TTC549 (cell line): ENCODE measurements around the gene SLC48A1.

Source experiments
- FAIRE-seq: peaks from 2 replicates; lab custom pipeline; 2012; peaks lifted over from hg19 to GRCh38; lab: Jason Lieb, UNC

SLC48A1 gene

DNA sequence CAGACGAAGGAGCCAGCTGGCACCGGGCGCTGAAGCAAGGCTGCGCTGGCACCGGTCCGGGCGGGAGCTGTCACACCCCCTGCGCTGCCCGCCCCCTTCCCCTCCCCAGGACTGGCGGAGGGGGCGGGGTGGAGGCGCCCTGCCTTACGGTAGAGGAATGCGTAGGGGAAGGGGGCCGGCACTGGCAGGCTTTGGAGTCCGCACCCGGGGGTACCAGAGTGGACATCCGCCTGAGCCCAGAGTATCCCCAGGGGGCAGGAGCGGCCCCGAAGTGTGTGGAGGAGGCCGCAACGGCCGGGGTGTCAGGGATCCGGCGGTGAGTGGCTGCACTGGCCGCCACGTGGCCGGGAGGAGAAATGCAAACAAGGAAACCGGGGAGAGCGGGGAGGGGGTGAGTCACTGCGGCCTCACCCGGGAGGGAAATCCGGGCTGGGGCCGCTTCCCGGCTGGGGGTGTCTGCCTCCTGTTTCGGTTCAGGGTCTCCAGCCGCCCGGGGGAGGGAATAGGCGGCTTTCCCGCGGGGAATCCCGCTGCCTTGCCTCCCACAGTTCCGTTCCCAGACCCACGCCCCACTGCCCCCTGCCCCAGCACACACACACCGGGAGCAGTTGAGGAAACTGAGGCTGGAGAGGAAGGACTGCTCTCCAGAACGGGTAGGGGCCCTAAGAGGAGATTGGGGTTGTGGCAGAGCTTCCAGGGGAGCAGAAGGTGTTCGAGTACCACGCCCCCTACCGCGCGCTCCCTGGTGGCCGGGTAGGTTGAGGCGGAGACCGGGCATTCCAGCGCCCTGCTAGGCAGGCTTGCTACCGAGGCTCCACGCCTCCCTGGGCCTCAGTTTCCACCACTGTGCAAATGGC is 14.0 kb upstream of the SLC48A1 start, which contains the start of gene RAPGEF3:
Gene RAPGEF3 (minus strand): TSS at position 47 of the 857 bp plus-strand sequence. CDS start 324 bp downstream, outside the sequence.
- no peak for FAIRE-seq

DNA sequence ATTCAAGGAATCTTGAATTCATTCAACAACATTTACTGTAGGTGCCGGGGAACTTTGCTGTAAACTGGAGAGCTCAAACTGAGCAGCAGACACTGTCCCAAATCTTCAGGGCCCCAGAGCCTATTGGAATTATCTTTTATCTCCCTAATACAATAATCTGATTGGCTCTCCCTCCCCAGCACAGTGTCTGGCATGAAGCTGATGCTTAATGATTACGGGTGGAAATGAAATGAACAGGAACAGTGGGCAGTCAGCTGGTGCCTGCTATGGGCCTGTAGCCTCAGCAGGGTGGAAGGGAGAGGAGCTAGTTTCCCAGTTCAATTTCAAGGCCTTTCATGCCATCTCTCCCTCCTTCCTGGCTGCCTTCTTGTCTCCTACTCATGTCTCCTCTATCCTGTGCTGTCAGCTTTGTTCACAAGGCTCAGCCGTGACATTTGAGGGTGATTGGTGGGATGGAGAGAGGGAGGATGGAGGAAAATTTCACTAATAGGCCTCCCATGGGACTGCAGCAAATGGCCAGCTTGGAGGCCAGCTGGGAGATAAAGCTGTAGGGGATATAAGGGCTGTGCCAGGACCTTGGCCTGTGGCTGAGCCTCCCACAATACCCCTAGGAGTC is 10.1 kb upstream of the SLC48A1 start:
- FAIRE-seq, result no peak

DNA sequence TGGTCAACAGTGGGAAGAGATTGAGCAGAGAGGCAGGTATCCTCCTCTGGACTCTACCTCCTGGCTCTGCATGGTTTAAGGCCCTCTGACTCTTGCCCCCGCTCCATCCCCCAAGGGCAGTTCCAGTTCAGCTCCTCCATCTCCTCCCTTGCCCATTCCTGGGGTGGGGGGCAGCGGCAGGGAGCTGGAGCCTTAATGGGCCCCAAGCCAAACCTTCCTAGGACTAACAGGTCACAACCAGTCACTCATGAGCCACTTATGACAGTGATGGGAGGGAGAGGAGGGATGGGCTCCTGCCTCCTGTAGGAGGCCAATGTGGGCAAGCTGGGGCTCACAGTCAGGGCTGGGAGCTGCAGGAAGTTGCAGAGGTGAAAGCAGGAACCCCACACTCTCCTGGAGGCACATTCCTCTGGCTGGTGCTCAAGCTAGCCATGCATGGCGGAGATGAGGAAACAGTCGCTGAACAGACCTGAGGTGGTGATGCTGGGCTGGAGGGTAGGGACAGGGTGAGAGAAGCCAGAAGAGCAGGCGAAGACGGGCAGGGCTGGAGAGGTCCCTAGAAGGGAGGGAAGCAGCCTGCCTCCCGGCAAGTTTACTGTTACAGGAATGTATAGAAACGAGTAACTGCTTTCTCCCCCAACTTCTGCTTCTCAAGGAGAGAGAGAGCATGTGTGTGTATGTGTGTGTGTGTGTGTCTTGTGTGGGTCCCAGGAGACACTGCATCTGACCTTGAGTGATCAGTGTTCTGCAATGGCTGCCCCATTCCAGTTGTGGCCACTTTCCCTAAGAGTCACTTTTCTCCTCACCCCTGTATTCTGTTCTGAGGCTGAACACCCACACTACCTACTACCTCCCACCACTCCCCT is 9.3 kb upstream of the SLC48A1 start:
- no peak for FAIRE-seq

DNA sequence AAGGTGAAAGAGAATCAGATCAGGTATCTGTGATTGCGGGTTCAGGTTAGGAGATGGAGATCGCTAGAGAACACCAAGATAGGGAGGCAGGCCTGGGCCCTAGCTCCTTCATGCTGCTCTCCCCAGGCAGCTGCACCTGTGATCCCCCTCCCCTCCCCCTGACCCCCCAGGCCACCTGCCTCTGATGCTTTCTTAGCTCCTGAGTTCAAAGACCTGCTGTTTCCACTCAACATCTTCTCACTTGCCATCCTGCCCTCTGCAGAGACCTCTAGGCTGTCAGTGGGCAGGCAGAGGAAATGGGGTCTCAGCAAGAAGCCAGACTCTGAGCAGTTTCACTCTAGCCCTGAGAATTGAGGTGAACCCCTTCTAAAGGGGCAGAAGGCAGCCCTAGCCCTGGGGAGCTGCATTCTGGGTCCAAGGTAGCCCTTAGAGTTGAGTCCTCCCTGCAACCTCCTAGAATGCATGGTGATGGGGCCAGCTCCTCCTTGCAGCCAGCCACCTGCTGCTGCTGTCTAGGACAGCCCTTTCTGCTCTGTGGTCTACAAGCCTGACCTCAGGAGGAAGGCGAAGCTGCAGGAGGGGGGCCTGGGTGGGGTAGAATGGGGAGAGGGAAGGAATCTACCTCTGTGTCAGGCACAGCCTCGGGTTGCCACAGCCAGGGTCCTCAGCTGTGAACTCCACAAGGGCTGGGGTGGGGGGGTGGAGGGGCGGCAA is 6.4 kb upstream of the SLC48A1 start:
- no peak for FAIRE-seq

DNA sequence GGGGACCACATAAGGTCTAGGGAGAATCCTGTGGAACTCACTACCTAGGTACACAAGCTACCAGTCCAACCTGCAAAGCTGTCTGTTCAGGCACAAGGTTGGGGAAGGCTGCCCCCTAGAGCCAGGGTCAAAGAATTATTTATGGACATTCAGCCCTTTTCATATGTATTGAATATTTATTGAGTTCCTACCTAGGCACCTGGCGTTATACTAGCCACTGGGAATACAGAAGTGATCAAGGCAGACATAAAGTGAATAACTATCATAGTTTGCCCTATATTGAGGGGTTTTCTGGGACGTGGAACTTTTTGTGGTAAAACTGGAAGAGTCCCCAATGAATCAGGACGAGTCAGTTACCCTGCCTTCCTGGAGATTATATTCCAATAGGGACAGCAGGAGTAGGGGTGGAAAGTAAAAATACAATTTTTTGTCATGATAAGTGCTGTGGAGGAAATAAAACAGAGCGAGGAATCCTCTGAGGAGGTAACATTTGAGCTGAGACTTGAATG is 5.8 kb upstream of the SLC48A1 start:
- no peak for FAIRE-seq

DNA sequence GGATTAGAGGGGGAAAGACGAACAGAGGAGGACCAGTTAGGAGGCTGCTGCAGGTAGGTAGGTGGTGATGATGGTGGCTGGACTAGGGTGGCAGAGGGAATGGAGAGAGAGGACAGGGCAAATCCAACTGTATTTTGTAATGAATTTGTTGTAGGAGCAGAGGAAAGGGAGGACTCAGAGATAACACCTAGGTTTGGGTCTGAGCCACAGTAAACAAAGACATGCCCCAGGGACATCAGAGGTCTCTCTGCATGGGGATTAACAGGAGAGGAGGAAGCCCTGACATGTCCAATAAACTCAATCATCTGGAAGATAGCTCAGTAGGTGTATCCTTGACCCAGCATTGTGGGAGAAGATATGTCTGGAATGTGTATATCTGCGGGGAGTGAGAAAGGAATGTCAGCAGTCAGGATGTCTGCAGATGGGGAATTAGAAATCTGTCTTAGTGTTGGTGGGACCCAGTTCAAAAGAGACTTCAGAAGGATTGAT is 4.7 kb upstream of the SLC48A1 start:
- FAIRE-seq, result peak; percentile 32

DNA sequence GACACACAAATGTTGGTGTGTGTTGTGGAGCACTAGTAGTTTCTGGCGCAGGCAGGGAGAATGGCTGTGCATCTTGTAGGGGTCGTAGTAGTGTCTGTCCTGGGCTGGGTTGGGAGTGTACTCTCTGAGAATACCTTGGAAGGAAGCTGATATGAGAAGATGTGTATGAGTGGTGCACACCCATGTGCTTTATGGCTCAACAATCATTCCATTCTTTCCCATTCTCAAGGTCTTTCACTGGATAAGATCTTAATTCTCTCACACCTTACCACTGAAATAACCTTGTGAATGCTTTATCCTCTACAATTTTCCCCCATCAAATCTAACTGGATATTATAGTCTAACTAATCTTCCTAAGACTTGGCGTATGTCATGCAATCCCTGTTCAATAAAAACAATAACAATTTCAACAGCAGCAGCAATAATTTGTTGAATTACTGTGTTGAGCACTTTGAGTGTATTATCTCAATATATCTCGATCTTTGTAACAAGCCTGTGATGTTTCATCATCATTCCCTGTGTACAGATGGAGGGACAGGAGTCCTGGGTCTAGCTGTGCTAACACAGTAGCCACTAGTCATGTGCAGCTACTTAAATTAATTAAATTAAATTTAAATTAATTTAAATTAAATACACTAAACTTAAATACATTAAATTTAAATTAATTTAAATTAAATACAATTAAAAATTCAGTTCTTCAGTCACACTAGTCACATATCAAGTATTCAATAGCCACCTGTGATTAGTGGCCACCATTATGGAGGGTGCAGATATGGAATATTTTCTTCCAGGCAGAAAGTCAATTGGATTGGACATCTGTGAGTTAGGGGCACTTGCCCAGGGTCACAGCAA is 3.6 kb upstream of the SLC48A1 start:
- no peak for FAIRE-seq

DNA sequence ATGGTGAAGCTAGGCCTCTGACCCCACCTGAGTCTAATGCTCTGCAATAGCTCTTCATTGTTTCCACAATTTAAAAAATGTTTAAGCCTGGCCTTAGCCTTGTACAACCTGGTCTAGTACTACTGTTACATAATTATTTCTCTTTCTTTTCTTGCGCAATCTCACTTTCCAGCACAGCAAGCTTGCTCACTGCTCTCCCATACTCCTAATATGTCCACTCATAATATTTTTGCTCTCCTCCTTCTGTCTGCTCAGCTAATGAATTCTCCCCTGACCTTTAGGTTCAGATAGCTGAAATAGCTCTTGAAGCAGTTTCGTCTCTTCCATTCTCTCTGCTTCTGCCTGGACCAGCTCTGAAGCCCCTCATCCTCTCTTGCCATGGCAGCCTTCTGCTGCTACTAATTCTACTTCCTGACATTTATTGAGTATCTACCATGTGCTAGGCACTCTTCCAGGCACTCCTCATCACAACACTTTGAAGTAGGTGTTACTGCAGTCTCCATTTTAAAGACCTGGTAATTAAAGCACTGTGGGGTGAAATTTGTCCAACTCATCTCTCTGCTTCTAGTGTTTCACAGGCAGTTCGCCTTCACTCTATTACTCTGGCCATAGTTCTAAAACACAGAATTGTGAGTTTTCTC is 2.8 kb upstream of the SLC48A1 start:
- no peak for FAIRE-seq

DNA sequence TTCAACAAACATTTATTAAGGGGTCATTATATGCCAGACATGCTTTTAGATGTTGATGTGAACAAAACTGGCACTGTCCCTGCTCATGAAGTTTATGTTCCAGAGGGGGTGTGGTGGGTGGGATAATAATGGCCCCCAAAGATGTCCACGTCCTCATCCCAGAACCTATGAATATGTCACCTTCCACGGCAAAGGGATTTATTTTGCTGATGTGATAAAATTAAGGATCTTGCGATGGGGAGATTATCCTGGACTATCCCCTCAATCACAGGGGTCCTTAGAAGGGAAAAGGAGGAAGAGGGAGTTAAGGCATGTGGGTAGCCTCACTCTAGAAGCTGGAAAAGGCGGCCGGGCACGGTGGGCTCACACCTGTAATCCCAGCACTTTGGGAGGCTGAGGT is 1.7 kb upstream of the SLC48A1 start:
- no peak for FAIRE-seq

DNA sequence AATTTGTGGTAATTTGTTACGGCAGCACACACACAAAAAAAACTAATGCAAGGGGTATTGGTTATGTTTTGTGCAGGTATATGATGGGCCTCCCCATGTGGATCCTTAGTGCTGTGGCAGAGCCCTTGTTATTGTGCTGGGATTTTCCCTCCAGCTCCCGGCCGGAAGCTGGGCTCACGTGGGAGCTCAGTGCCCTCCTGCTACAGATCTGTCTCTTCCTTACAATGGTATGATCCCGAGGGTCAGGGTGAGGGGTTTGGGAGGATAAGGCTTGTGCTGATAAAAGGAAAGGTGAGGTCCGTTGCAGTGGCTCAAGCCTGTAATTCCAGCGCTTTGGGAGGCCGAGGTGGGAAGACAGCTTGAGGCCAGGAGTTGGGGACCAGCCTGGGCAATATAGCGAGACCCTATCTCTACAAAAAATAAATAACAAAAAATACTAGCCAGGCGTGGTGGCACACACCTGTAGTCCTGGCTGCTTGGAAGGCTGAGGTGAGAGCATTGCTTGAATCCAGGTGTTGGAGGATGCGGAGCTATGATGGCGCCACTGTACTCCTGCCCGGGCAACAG is 861 bp upstream of the SLC48A1 start:
- no peak for FAIRE-seq

DNA sequence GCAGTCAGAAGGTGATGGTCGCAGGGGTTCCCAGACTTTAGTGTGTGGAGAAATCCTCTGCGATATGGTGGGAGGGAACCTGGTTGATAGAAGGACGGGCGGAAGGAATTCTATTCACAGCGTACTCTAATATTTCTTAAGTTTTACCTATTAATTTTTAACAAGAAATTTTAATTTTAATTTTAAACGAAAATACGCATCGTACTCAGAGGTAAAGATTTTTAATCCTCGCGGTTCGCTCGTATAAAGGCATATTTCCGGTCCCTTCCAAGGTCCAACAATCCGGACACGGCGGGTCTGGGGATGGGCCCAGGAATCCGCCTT is 338 bp upstream of the SLC48A1 start:
- FAIRE-seq, result no peak

DNA sequence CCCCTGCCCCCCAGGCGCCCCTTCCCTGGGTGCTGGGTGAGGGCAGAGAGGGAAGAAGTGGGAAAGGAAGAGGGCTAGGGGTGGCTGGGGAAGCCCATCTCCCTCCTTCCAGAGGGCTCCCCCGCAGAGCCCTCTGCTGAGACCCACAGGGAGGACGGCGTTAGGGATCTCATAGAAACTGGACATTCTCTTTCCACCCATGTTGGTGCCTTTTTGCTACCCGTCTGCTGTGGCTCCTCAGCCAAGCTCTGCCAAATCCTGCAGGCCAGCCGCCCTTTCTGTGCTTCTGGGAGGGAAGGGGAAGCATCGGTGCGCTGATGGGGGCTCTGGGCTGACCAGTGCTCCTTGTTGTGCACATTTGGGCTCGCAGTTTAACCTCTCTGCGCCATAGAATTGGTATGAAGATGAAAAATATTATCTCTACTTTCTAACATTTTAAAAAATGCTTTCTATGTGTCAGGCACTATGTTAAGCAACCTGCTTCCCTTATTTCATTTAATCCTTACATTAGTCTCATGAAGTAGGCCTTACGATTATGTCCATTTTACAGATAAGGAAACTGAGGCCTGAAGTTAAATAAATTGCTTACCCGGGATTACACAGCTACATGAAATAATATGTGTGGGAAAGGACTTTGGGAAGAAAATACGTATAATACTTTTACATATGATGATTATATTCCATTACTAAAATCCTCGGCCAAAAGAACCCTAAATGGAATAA is 981 bp downstream of the SLC48A1 start:
- no peak for FAIRE-seq

DNA sequence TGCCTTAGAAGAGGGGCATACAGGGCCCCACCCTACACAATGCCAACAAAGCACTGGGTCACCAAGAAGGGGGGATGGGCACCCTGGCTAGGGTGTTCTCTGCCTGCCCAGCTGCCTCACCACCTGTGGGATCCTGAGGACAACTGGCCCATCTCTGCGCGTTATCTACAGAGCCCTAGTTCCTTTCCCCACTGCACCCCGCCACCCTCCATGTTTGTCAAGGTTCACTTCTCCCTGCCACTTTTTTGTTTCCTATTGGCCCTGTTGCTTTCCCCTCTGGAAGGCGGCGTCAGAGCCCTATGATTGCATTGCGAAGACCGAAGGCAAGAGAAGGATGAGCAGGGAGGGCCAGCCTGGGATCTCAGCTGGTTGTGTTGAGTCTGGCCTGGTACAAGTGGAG is 1.6 kb downstream of the SLC48A1 start:
- FAIRE-seq, result no peak

DNA sequence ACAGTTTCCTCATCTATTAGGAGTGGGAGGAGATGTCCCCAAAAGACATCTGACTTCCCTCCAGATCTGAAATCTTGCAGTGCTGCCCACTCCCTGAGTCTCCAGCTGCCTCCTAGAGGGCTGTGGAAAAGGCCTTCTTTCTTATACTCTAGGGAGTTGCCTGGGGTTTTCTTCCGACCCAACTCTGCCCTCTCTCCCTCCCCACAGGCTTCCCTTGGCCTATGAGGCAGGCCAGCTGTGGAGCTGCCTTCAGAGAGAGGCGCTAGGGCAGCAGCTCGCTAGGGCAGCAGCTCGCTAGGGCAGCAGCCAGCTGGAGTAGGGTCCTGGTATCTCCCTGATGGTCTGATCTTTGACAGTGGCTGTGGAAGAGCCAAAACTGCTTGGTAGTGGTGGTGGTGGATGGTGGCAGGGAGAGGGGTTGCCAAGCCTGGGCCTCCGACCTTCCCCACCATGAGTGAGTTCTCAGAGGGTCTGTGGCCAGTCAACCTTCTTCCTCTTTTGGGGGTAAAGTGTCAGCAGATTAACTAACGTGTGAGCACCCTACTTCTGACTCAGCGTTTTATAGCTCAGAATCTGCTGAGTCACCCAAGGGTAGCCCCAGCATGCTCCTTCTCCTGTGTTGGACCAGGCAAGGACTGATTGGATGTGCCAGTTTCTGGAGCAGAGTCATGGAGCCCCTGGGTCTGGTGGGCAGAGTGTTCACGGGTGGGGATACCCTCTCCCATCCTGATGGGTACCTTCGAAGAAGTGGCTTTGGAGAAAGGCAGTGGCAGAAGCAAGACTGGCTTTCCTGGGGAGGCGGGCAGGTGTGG is 2.3 kb downstream of the SLC48A1 start:
- no peak for FAIRE-seq

DNA sequence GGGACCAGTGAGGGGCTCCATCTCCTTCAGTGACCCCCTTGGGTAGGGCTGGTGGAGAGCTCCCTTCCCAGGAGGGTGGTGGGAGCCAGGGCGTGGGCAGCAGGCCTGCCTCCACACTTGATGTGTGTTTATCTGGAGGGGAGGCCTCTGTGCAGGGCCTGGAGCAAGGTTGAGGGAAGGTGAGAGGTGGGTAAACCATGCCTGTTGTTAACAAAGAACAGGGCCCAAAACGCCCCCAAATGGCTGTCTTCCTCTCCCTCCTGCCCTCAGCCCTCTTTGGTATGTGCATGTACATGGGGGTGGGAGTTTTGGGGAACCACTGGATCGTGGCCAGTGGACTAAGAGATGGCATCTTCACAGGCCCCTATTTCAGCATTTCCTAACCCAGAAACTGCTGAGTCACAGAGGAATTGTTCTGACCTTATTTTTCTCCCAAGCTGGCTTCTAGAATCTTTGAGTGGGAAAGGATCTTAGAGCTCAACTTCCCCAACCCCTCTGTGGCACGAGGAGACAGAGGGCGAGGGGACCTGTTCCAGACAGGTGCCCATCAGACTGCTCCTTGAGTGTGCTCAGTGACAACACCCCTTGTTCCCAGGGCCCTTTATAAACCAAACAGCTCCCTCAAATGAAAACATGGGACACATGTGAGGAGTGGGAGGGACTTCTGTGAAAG is 3.6 kb downstream of the SLC48A1 start:
- FAIRE-seq, result no peak

DNA sequence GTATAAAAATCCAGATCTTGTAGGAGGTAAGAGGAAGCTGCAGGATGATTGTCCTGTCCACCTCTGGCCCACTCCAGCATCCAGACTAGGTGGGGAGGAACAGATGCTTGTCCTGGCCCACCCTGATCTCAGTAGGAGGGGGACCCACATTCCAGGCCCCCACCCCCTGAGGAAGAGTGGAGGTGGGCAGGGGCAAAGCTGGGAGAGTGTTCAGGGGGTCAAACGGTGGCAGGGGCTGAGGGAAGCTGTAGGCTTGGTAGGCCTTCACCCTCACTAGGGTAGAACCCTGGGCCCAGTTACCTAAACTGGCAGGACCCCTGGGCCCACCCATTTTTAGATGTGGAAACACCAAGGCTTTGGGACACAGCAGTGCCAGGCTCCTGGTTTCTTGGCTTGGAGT is 4.1 kb downstream of the SLC48A1 start:
- FAIRE-seq, result no peak

DNA sequence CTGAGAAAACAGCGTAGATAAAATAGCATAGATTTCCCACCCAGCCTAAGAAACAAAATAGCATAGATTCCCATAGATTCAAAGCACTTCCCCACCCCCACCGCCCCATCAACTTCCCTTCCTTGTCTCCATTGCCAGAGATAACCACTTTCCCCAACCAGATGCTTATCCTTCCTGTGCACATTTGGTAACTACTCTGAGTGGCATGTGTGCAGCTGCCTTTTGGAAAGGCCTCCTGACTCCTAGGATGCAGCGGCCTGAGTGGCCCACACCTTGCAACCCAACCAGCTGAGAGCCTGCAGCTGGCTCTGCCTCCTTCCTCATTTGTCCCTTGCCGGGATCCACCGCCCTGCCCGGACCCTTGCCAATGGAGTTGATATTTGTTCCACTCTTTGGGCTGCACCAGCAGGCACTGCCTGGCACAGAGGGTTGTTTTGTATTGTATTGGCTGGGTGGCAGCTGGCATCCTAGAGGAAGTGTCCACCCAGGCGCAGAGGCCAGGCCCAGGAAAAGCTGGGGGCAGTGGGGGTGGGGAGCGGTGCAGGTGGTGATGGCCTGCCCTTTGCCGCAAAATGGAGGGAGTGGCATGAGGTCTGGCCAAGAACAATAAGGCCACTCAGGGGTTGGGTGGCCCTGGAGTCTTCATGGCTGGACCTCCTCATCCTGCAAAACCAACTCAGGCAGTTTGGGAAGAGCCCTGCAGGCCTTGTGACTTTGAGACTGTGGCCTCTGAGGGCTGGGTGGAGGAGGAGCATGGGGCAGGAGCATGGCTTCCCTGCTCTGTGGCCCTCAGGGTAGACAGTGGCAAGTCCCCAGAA is 4.9 kb downstream of the SLC48A1 start:
- FAIRE-seq, result no peak
